H9 (cell line): Measurements from ENCODE around the gene YIPF4. TPM values are rescaled to one million over a fixed set of nuclear protein-coding genes. Genes with fewer than 3 reads are reported as not detected.
A peak's percentile ranks its signal among the peaks of the same experiment; 100 is the strongest.

Experiments
- DNase-seq: peaks from one replicate; pipeline ENCODE4 v3.0.0-alpha.2; 2017
- H2AFZ ChIP-seq: one replicate; pipeline ENCODE4 v1.6.1; 2013; ENCODE audit warnings: mild to moderate bottlenecking, low read length, control low read depth, moderate library complexity
- H2AK5ac ChIP-seq: 2 replicates; pipeline ENCODE4 v1.6.1; 2013; ENCODE audit warnings: low read length, control low read depth, mixed read lengths; ENCODE audit not compliant: insufficient read length
- H2BK120ac ChIP-seq: one replicate; pipeline ENCODE4 v1.6.1; 2013; ENCODE audit warnings: low read depth, mild to moderate bottlenecking, low read length, control low read depth, inconsistent platforms; ENCODE audit not compliant: poor library complexity, severe bottlenecking
- H2BK12ac ChIP-seq: 2 replicates; pipeline ENCODE4 v1.6.1; 2013; ENCODE audit warnings: low read length, control low read depth, mixed read lengths, low read depth; ENCODE audit not compliant: insufficient read length
- H2BK15ac ChIP-seq: 2 replicates; pipeline ENCODE4 v1.6.1; 2013; ENCODE audit warnings: low read depth, low read length, control low read depth
- H2BK20ac ChIP-seq: one replicate; pipeline ENCODE4 v1.6.1; 2013; ENCODE audit warnings: low read depth, mild to moderate bottlenecking, low read length, control low read depth, inconsistent platforms; ENCODE audit not compliant: poor library complexity, severe bottlenecking
- H2BK5ac ChIP-seq: 2 replicates; pipeline ENCODE4 v1.6.1; 2013; ENCODE audit warnings: low read length, control low read depth, mixed read lengths; ENCODE audit not compliant: insufficient read length
- H3K14ac ChIP-seq: 2 replicates; pipeline ENCODE4 v1.6.1; 2013; ENCODE audit warnings: low read length, control low read depth; ENCODE audit not compliant: insufficient read depth
- H3K18ac ChIP-seq: 2 replicates; pipeline ENCODE4 v1.6.1; 2013; ENCODE audit warnings: low read depth, mild to moderate bottlenecking, mixed read lengths, low read length, control low read depth; ENCODE audit not compliant: insufficient read length
- H3K23ac ChIP-seq: 2 replicates; pipeline ENCODE4 v1.6.1; 2013; ENCODE audit warnings: low read length, control low read depth, mixed read lengths, low read depth; ENCODE audit not compliant: insufficient read length
- H3K23me2 ChIP-seq: 2 replicates; pipeline ENCODE4 v1.6.1; 2013; ENCODE audit warnings: low read depth, mild to moderate bottlenecking, mixed read lengths, low read length, control low read depth; ENCODE audit not compliant: insufficient read length, poor library complexity, severe bottlenecking
- H3K27ac ChIP-seq: 2 replicates; pipeline ENCODE4 v1.5.1; 2013; ENCODE audit warnings: low read length, control low read depth, mixed read lengths, low read depth; ENCODE audit not compliant: insufficient read length
- H3K27me3 ChIP-seq: 2 replicates; pipeline ENCODE4 v1.6.1; 2013; ENCODE audit warnings: low read length, control low read depth, inconsistent platforms; ENCODE audit not compliant: insufficient read depth
- H3K4ac ChIP-seq: 2 replicates; pipeline ENCODE4 v1.6.1; 2013; ENCODE audit warnings: low read depth, mild to moderate bottlenecking, control low read depth, inconsistent platforms, low read length, moderate library complexity
- H3K4me1 ChIP-seq: 2 replicates; pipeline ENCODE4 v1.6.1; 2013; ENCODE audit warnings: low read length, control low read depth, inconsistent platforms; ENCODE audit not compliant: insufficient read depth
- H3K4me2 ChIP-seq: 2 replicates; pipeline ENCODE4 v1.6.1; 2013; ENCODE audit warnings: low read length, control low read depth, mixed read lengths; ENCODE audit not compliant: insufficient read length, insufficient read depth
- H3K56ac ChIP-seq: 2 replicates; pipeline ENCODE4 v1.6.1; 2013; ENCODE audit warnings: low read depth, mild to moderate bottlenecking, mixed read lengths, low read length, control low read depth; ENCODE audit not compliant: insufficient read length
- H3K79me1 ChIP-seq: 2 replicates; pipeline ENCODE4 v1.6.1; 2013; ENCODE audit warnings: low read depth, mild to moderate bottlenecking, moderate library complexity, low read length, control low read depth, inconsistent platforms; ENCODE audit not compliant: insufficient read depth, poor library complexity, severe bottlenecking
- H3K79me2 ChIP-seq: 2 replicates; pipeline ENCODE4 v1.6.1; 2013; ENCODE audit warnings: low read length, control low read depth, inconsistent platforms; ENCODE audit not compliant: insufficient read depth
- H3K9ac ChIP-seq: 2 replicates; pipeline ENCODE4 v1.6.1; 2013; ENCODE audit warnings: low read length, control low read depth, mixed read lengths; ENCODE audit not compliant: insufficient read length; ENCODE audit errors: extremely low read depth
- H3K9me3 ChIP-seq: one replicate; pipeline ENCODE4 v1.6.1; 2013; ENCODE audit warnings: low read depth, low read length, inconsistent platforms; ENCODE audit not compliant: control insufficient read depth
- H3T11ph ChIP-seq: one replicate; pipeline ENCODE4 v1.6.1; 2013; ENCODE audit warnings: mild to moderate bottlenecking, low read length, control low read depth, inconsistent platforms
- H4K20me1 ChIP-seq: one replicate; pipeline ENCODE4 v1.6.1; 2013; ENCODE audit not compliant: control insufficient read depth, insufficient read length, insufficient read depth
- H4K5ac ChIP-seq: 2 replicates; pipeline ENCODE4 v1.6.1; 2013; ENCODE audit warnings: low read depth, mild to moderate bottlenecking, mixed read lengths, low read length, control low read depth; ENCODE audit not compliant: insufficient read length
- H4K8ac ChIP-seq: replicated peaks from 2 replicates; pipeline ENCODE4 v1.6.1; 2013; ENCODE audit warnings: low read length, control low read depth, mixed read lengths, low read depth; ENCODE audit not compliant: insufficient read length
- H4K91ac ChIP-seq: 2 replicates; pipeline ENCODE4 v1.6.1; 2013; ENCODE audit warnings: low read depth, mild to moderate bottlenecking, moderate library complexity, mixed read lengths, low read length, control low read depth; ENCODE audit not compliant: insufficient read length
- H3K27ac Mint-ChIP-seq, 3 experiments: 2 replicates in 2 of 3; 3 replicates in 1 of 3; pipeline ENCODE4 v1.8.0; 2020 to 2021; ENCODE audit warnings: mixed read lengths in 3 of 3, mild to moderate bottlenecking in 1 of 3, moderate library complexity in 1 of 3
- H3K27me3 Mint-ChIP-seq: 2 replicates; pipeline ENCODE4 v1.8.0; 2021; ENCODE audit warnings: low read depth, mild to moderate bottlenecking, moderate library complexity, mixed read lengths
- H3K36me3 Mint-ChIP-seq, 3 experiments: 2 replicates in 2 of 3; 3 replicates in 1 of 3; pipeline ENCODE4 v1.8.0; 2020 to 2021; ENCODE audit warnings: low read depth in 3 of 3, mixed read lengths in 3 of 3; ENCODE audit not compliant: insufficient read depth in 1 of 3
- H3K4me1 Mint-ChIP-seq, 2 experiments: 2 replicates each; pipeline ENCODE4 v1.8.0; 2020; ENCODE audit warnings: mixed read lengths in 2 of 2
- H3K4me3 Mint-ChIP-seq, 2 experiments: 2 replicates in 1 of 2; 3 replicates in 1 of 2; pipeline ENCODE4 v1.8.0; 2020 to 2021; ENCODE audit warnings: mild to moderate bottlenecking in 2 of 2, mixed read lengths in 2 of 2, moderate library complexity in 1 of 2
- H3K9me3 Mint-ChIP-seq, 2 experiments: 2 replicates in 1 of 2; 3 replicates in 1 of 2; pipeline ENCODE4 v1.8.0; 2020; ENCODE audit warnings: mild to moderate bottlenecking in 2 of 2, mixed read lengths in 2 of 2, moderate library complexity in 1 of 2
- CTCF ChIP-seq: fragments of 200-600 bp; sonication (generic); conservative IDR thresholded peaks from 3 replicates; pipeline ENCODE4 v1.8.0; 2021; ENCODE audit warnings: antibody characterized with exemption, mild to moderate bottlenecking
- WGBS: extraction: QIAGEN DNeasy Blood & Tissue Kit; methylation state at CpG from one replicate; pipeline ENCODE4 v1.1.7; 2013; ENCODE audit warnings: missing lambda C conversion rate, low lambda C conversion rate, mixed read lengths; ENCODE audit not compliant: insufficient read length; ENCODE audit errors: extremely low coverage; 5-methylcytosine and 5-hydroxymethylcytosine counted together
- total RNA-seq: library from RNA; stranded (reverse); gene quantifications from 2 replicates; pipeline ENCODE4 v1.2.1, GENCODE V29; 2021

The YIPF4 gene
- total RNA-seq, 1 experiment from 2014 or later: 26.2 TPM

- no peaks in the 10 kb centered on the region for H4K20me1 ChIP-seq
- no peak overlapping the region for H4K5ac ChIP-seq
- no peaks in the 10 kb centered on the region for H3K4me1 ChIP-seq
- no peak overlapping the region for H3K4me2 ChIP-seq
- H3K27ac ChIP-seq: no peak overlapping the region
- no peak overlapping the region for H3K4ac ChIP-seq
- no peaks in the 10 kb centered on the region for H3K79me1 ChIP-seq
- H3K56ac ChIP-seq: no peak overlapping the region
- peak overlapping the region in 1 of 3 experiments; percentile 64; a peak in 3 of 7 replicates for H3K27ac Mint-ChIP-seq
- no peak overlapping the region for H2BK5ac ChIP-seq
- no peak overlapping the region for H2BK15ac ChIP-seq
- H4K8ac ChIP-seq: no peak overlapping the region
- WGBS: no CpG with 5 or more reads among the region's 1 CpG
- no peak overlapping the region for H2AFZ ChIP-seq
- H3K9me3 Mint-ChIP-seq: no peaks in the 10 kb centered on the region
- H3K4me3 Mint-ChIP-seq: no peak overlapping the region
- no peaks in the 10 kb centered on the region for H3K27me3 Mint-ChIP-seq
- H3K9me3 ChIP-seq: no peaks in the 10 kb centered on the region
- no peaks in the 10 kb centered on the region for H3K79me2 ChIP-seq
- no peak overlapping the region for H2BK20ac ChIP-seq
- H2AK5ac ChIP-seq: no peak overlapping the region
- H3K18ac ChIP-seq: no peak overlapping the region
- no peak overlapping the region for H4K91ac ChIP-seq
- H3K9ac ChIP-seq: no peak overlapping the region
- H3K23ac ChIP-seq: no peak overlapping the region
- H3K14ac ChIP-seq: no peak overlapping the region
- no peak for DNase-seq
- H2BK12ac ChIP-seq: no peak overlapping the region
- no peaks in the 10 kb centered on the region for H3K36me3 Mint-ChIP-seq
- peaks cover 0 to 10% of the 10 kb centered on the region in 2 experiments; a peak in 3 of 4 replicates for H3K4me1 Mint-ChIP-seq
- no peaks in the 10 kb centered on the region for H3K27me3 ChIP-seq
- TF ChIP-seq CTCF: no peak
- H3K23me2 ChIP-seq: no peaks in the 10 kb centered on the region
- no peak overlapping the region for H3T11ph ChIP-seq
- H2BK120ac ChIP-seq: no peak overlapping the region
Measured at GRCh38 chr2:32229635-32230034, 48.1 kb upstream of the YIPF4 start.
